Trophoblast cell (in vitro differentiated cells and primary cell): Measurements from ENCODE around the gene SERGEF.

ENCODE experiments used
- DNase-seq, 2 donors: peaks; one replicate each; pipeline ENCODE4 v3.0.0-alpha.2; 2016
- H2AFZ ChIP-seq: 2 replicates; pipeline ENCODE4 v1.6.1; 2013; ENCODE audit warnings: low read length, moderate library complexity, mild to moderate bottlenecking; ENCODE audit not compliant: insufficient read depth, poor library complexity
- H2AK5ac ChIP-seq: 2 replicates; pipeline ENCODE4 v1.6.1; 2013; ENCODE audit warnings: mild to moderate bottlenecking, low read length
- H2BK120ac ChIP-seq: 2 replicates; pipeline ENCODE4 v1.6.1; 2013; ENCODE audit warnings: low read length, mild to moderate bottlenecking, moderate library complexity; ENCODE audit not compliant: insufficient read depth, poor library complexity
- H2BK12ac ChIP-seq: 2 replicates; pipeline ENCODE4 v1.6.1; 2013; ENCODE audit warnings: mild to moderate bottlenecking, low read length, moderate library complexity
- H2BK5ac ChIP-seq: 2 replicates; pipeline ENCODE4 v1.6.1; 2013; ENCODE audit warnings: low read length, low read depth, moderate library complexity, mild to moderate bottlenecking; ENCODE audit not compliant: poor library complexity
- H3K14ac ChIP-seq: 2 replicates; pipeline ENCODE4 v1.6.1; 2013; ENCODE audit warnings: mild to moderate bottlenecking, low read length
- H3K18ac ChIP-seq: 2 replicates; pipeline ENCODE4 v1.6.1; 2013; ENCODE audit warnings: mild to moderate bottlenecking, low read length
- H3K23ac ChIP-seq: 2 replicates; pipeline ENCODE4 v1.6.1; 2013; ENCODE audit warnings: low read length
- H3K27ac ChIP-seq: 2 replicates; pipeline ENCODE4 v1.5.1; 2013; ENCODE audit warnings: low read depth, mild to moderate bottlenecking, inconsistent platforms, low read length, moderate library complexity
- H3K27me3 ChIP-seq: 2 replicates; pipeline ENCODE4 v1.6.1; 2013; ENCODE audit warnings: inconsistent platforms, mild to moderate bottlenecking, low read length, moderate library complexity; ENCODE audit not compliant: insufficient read depth
- H3K36me3 ChIP-seq, 2 experiments: 1 replicate in 1 of 2; 2 replicates in 1 of 2; pipeline ENCODE4 v1.6.1; 2013; ENCODE audit warnings: low read length in 2 of 2, mild to moderate bottlenecking in 2 of 2, moderate library complexity in 1 of 2; ENCODE audit not compliant: insufficient read depth in 2 of 2, control insufficient read depth in 1 of 2
- H3K4ac ChIP-seq: 2 replicates; pipeline ENCODE4 v1.6.1; 2013; ENCODE audit warnings: low read depth, mild to moderate bottlenecking, low read length, moderate library complexity
- H3K4me1 ChIP-seq, 2 experiments: 1 replicate in 1 of 2; 2 replicates in 1 of 2; pipeline ENCODE4 v1.6.1; 2013; ENCODE audit warnings: low read length in 2 of 2, mild to moderate bottlenecking in 2 of 2, moderate library complexity in 1 of 2; ENCODE audit not compliant: insufficient read depth in 2 of 2, control insufficient read depth in 1 of 2
- H3K4me2 ChIP-seq: 2 replicates; pipeline ENCODE4 v1.6.1; 2013; ENCODE audit warnings: inconsistent platforms, mild to moderate bottlenecking, low read length, moderate library complexity
- H3K4me3 ChIP-seq: 2 replicates; pipeline ENCODE4 v1.5.1; 2013; ENCODE audit warnings: mild to moderate bottlenecking, low read depth, low read length, inconsistent platforms
- H3K79me1 ChIP-seq: one replicate; pipeline ENCODE4 v1.6.1; 2013; ENCODE audit warnings: low read length
- H3K79me2 ChIP-seq: 2 replicates; pipeline ENCODE4 v1.6.1; 2013; ENCODE audit warnings: low read length, mild to moderate bottlenecking; ENCODE audit not compliant: control insufficient read depth, insufficient read depth, poor library complexity
- H3K9ac ChIP-seq: 2 replicates; pipeline ENCODE4 v1.6.1; 2013; ENCODE audit warnings: mild to moderate bottlenecking, low read length
- H3K9me3 ChIP-seq: 2 replicates; pipeline ENCODE4 v1.6.1; 2013; ENCODE audit warnings: low read depth, mild to moderate bottlenecking, control low read depth, inconsistent platforms, low read length; ENCODE audit not compliant: insufficient read depth
- H4K12ac ChIP-seq: 2 replicates; pipeline ENCODE4 v1.6.1; 2013; ENCODE audit warnings: low read depth, mild to moderate bottlenecking, low read length, moderate library complexity
- H4K8ac ChIP-seq: 2 replicates; pipeline ENCODE4 v1.6.1; 2013; ENCODE audit warnings: low read depth, mild to moderate bottlenecking, low read length, moderate library complexity
- H4K91ac ChIP-seq: one replicate; pipeline ENCODE4 v1.6.1; 2013; ENCODE audit warnings: low read depth, mild to moderate bottlenecking, low read length, moderate library complexity
- WGBS: extraction: QIAGEN DNeasy Blood & Tissue Kit; methylation state at CpG from one replicate; pipeline ENCODE4 v1.1.7; 2013; ENCODE audit warnings: missing lambda C conversion rate; ENCODE audit not compliant: insufficient read length, insufficient coverage; ENCODE audit errors: extremely low coverage; 5-methylcytosine and 5-hydroxymethylcytosine counted together

The SERGEF gene

DNA sequence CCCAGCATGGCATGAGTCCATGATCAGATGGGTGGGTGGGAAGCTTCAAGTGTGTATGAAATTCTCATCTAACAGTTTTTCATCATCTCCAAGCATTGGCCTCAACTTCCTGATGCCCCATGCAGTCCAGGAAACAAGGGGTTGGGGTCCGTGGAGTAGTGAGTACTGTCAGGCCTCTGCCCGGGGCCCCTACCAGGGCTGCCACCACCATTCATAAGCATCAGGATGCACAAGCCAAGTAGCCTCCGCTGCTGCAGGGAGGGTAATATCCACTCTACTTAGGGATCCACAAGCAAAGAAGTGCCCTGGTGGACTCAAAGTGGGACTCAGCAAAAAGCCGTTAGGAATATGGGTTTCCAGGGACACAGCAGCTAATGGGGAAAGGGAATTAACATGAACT lies 229.0 kb downstream of the SERGEF start:
- Histone ChIP-seq H3K79me2 (no peaks in the 10 kb centered on the region), H3K4me3 (no peak overlapping the region), H2BK12ac (no peak overlapping the region), H4K12ac (no peak overlapping the region), H4K91ac (no peak overlapping the region), H3K23ac (no peak overlapping the region), H3K14ac (no peak overlapping the region), H4K8ac (no peak overlapping the region), H3K79me1 (no peaks in the 10 kb centered on the region), H3K4me2 (no peak overlapping the region), H3K36me3 (no peaks in the 10 kb centered on the region), H2AFZ (no peak overlapping the region), H3K18ac (no peak overlapping the region), H3K9ac (no peak overlapping the region), H2AK5ac (no peak overlapping the region), H3K9me3 (no peaks in the 10 kb centered on the region), H3K27ac (no peak overlapping the region), H3K4me1 (peaks cover 2 to 3% of the 10 kb centered on the region in 2 experiments), H3K4ac (no peak overlapping the region), H2BK120ac (no peak overlapping the region), H2BK5ac (no peak overlapping the region), H3K27me3 (no peaks in the 10 kb centered on the region)
- WGBS = no CpG with 5 or more reads among the region's 4 CpGs
- no peak for DNase-seq

- H3K4me1 ChIP-seq = peaks cover 2 to 3% of the 10 kb centered on the region in 2 experiments
- no CpG with 5 or more reads among the region's 4 CpGs for WGBS
These were observed 230.1 kb downstream of the SERGEF start for GRCh38 chr11:17782603-17783337.

DNA sequence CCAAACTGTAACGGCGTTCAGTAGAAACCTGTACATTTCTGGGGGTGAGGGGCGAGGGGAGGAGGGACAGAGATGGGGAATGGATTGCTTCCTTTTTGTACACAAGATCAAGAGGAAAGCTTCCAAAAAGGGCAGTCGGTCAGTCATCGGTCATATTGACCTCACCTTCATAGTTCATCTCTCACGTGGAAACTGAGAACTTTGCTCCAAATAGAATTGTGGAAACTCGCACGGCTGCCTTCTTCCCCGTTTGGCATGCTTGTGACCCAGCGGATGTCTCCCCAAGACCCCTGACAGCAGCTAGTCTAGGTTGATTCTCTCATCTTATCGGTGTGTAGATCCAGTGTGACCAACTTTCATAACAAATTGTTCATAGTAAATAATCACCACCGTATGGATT lies 230.7 kb downstream of the SERGEF start:
- no peak overlapping the region for H2BK5ac ChIP-seq
- no peaks in the 10 kb centered on the region for H3K36me3 ChIP-seq
- no peak overlapping the region for H2AK5ac ChIP-seq
- H2BK12ac ChIP-seq = no peak overlapping the region
- no peak overlapping the region for H3K23ac ChIP-seq
- no peaks in the 10 kb centered on the region for H3K9me3 ChIP-seq
- no peaks in the 10 kb centered on the region for H3K79me1 ChIP-seq
- H3K4me1 ChIP-seq = peaks cover 2 to 3% of the 10 kb centered on the region in 2 experiments
- no peak overlapping the region for H2AFZ ChIP-seq
- H3K4me3 ChIP-seq = no peak overlapping the region
- no peak overlapping the region for H3K9ac ChIP-seq
- H3K4me2 ChIP-seq = no peak overlapping the region
- no peak overlapping the region for H3K4ac ChIP-seq
- H2BK120ac ChIP-seq = no peak overlapping the region
- no CpG with 5 or more reads among the region's 12 CpGs for WGBS
- H3K27me3 ChIP-seq = no peaks in the 10 kb centered on the region
- no peak overlapping the region for H4K8ac ChIP-seq
- DNase-seq = no peak
- H4K91ac ChIP-seq = no peak overlapping the region
- no peaks in the 10 kb centered on the region for H3K79me2 ChIP-seq
- H3K18ac ChIP-seq = no peak overlapping the region
- no peak overlapping the region for H3K27ac ChIP-seq
- no peak overlapping the region for H3K14ac ChIP-seq
- no peak overlapping the region for H4K12ac ChIP-seq

More at GRCh38 chr11:17782603-17783337, 230.1 kb downstream of the SERGEF start:
- DNase-seq = no peak
- Histone ChIP-seq H2BK120ac (no peak overlapping the region), H3K27ac (no peak overlapping the region), H3K23ac (no peak overlapping the region), H3K27me3 (no peaks in the 10 kb centered on the region), H3K4me2 (no peak overlapping the region), H2BK12ac (no peak overlapping the region), H4K91ac (no peak overlapping the region), H3K18ac (no peak overlapping the region), H3K36me3 (no peaks in the 10 kb centered on the region), H3K79me1 (no peaks in the 10 kb centered on the region), H2BK5ac (no peak overlapping the region), H4K8ac (no peak overlapping the region), H3K9me3 (no peaks in the 10 kb centered on the region), H3K4me3 (no peak overlapping the region), H2AK5ac (no peak overlapping the region), H3K79me2 (no peaks in the 10 kb centered on the region), H3K4ac (no peak overlapping the region), H2AFZ (no peak overlapping the region), H3K9ac (no peak overlapping the region), H4K12ac (no peak overlapping the region), H3K14ac (no peak overlapping the region)

GRCh38 chr11:17781626-17782025 lies 231.2 kb downstream of the SERGEF start:
- Histone ChIP-seq H2AK5ac (no peak overlapping the region), H3K4me2 (no peak overlapping the region), H2BK120ac (no peak overlapping the region), H4K12ac (no peak overlapping the region), H3K79me2 (no peaks in the 10 kb centered on the region), H3K14ac (no peak overlapping the region), H3K23ac (no peak overlapping the region), H3K27ac (no peak overlapping the region), H3K18ac (no peak overlapping the region), H3K4me3 (no peak overlapping the region), H3K4ac (no peak overlapping the region), H3K9me3 (no peaks in the 10 kb centered on the region), H4K8ac (no peak overlapping the region), H2BK5ac (no peak overlapping the region), H4K91ac (no peak overlapping the region), H2BK12ac (no peak overlapping the region), H2AFZ (no peak overlapping the region), H3K9ac (no peak overlapping the region), H3K4me1 (no peaks in the 10 kb centered on the region), H3K79me1 (no peaks in the 10 kb centered on the region), H3K27me3 (no peaks in the 10 kb centered on the region), H3K36me3 (no peaks in the 10 kb centered on the region)
- no peak for DNase-seq
- no CpG with 5 or more reads among the region's 12 CpGs for WGBS
